Measurements from ENCODE around the gene TLN1. TPM values are rescaled to one million over a fixed set of nuclear protein-coding genes. Genes with fewer than 3 reads are reported as not detected.

TLN1 gene
- total and polyA plus RNA-seq, 4 donors, result 71.5 to 501 (median 262) TPM

DNA sequence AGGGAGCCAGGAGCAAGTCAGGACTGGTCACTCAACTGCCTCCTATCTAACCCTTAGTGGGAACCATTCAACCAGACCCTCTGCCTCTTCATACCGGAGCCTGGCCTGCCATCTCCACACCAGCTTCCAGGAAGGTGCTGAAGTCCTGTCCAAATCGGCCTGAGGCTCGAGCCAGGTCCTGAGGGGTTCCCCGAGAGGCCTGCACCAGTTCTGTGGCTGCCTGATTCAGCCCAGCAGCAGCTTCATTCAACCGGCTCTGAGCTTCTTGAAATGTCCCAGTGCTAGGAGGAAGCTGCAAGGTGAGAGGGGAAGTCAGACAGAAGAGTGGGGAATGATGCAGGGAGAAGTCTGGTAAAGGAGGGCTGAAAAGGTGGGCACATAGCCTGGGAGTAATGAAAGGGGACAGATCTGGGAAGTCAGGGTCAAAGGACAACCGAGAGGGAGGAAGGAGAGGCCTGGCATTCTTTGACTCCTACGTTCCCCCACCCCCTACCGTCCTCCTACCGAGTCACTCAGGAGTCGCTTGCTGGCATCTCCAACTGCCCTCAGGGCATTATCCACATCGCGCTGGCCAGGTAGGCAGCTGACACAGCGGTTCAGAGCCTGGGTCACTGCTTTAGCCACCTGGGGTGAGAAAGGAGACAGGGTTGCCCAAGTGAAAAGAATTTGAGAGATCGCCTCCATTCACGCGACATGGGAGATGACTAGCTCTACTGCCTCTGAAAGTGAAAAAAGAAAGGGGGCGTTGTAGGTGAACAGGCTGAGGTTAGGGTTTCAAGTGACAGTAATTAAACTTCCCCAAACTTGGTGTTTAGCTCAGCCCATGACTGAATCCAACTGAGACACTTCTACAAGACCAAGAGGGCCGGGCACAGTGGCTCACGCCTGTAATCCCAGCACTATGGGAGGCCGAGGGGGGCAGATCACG lies 20.2 kb downstream of the TLN1 start:
- TF ChIP-seq, protein P1, sequence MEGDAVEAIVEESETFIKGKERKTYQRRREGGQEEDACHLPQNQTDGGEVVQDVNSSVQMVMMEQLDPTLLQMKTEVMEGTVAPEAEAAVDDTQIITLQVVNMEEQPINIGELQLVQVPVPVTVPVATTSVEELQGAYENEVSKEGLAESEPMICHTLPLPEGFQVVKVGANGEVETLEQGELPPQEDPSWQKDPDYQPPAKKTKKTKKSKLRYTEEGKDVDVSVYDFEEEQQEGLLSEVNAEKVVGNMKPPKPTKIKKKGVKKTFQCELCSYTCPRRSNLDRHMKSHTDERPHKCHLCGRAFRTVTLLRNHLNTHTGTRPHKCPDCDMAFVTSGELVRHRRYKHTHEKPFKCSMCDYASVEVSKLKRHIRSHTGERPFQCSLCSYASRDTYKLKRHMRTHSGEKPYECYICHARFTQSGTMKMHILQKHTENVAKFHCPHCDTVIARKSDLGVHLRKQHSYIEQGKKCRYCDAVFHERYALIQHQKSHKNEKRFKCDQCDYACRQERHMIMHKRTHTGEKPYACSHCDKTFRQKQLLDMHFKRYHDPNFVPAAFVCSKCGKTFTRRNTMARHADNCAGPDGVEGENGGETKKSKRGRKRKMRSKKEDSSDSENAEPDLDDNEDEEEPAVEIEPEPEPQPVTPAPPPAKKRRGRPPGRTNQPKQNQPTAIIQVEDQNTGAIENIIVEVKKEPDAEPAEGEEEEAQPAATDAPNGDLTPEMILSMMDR (IDR thresholded peaks at IDR 0.05; ENCODE audit: control extremely low read depth, extremely low read depth), result no peak
- Histone ChIP-seq H3K27me3 (ENCODE audit: control insufficient read depth in 3 of 3, insufficient read depth in 3 of 3, low read length in 2 of 3) (no peaks in the 10 kb centered on the region), H3K36me3 (ENCODE audit: control insufficient read depth in 4 of 4, insufficient read depth in 4 of 4, low read length in 4 of 4) (peaks cover 39 to 75% (median 67%) of the 10 kb centered on the region in 4 donors), H3K9ac (ENCODE audit: insufficient read depth in 1 of 2, low read length in 2 of 2) (no peak overlapping the region), H3K4me1 (ENCODE audit: control insufficient read depth in 5 of 5, insufficient read depth in 5 of 5, low read length in 5 of 5) (no peaks in the 10 kb centered on the region), H3K27ac (ENCODE audit: low read depth in 1 of 2, low read length in 1 of 2) (no peak overlapping the region), H3K9me3 (ENCODE audit: control insufficient read depth in 4 of 4, insufficient read depth in 3 of 4, low read length in 3 of 4) (no peaks in the 10 kb centered on the region), H3K4me3 (no peak overlapping the region)
- ATAC-seq (ENCODE audit: insufficient read depth, low FRiP score) (no peak), DNase-seq (no peak)
- 88 to 94% methylated on average over 21 of the region's 21 CpGs for WGBS, 2 donors

DNA sequence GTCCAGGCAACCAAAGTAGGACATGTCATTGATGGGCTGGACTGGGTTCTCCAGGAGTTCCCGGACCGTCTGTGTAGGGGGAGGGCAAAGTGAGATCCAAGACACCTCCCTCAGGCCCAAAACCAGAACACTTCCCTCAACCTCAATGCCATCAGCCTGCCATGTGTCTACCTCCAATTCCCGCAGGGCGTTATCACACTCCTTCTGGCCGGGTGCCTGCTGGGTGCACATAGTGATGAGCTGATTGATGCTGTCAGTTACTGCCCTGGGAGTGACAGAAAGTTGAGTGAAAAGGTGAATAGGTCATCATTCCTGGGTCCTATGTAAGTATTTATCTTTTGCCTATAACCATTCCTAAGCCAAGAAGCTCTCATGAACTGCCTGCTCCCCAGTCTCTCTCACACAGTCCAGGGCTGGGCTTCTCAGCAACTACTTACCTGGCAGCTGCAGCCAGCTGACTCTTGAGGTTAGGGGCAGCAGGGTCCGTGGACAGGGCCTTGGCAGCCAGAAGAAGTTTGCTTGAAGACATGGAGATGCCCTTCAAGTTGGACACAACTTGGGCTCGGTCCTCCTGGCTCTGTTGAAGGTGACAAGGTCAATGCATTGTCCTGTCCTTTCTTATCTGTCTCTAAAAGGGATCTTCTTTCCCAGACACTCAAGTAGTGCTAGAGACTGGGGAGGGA lies 21.0 kb downstream of the TLN1 start:
- ATAC-seq (ENCODE audit: insufficient read depth, low FRiP score) (no peak), DNase-seq (no peak)
- H3K9ac ChIP-seq (ENCODE audit: insufficient read depth in 1 of 2, low read length in 2 of 2), result no peak overlapping the region
- H3K4me1 ChIP-seq (ENCODE audit: control insufficient read depth in 5 of 5, insufficient read depth in 5 of 5, low read length in 5 of 5), result no peaks in the 10 kb centered on the region
- H3K36me3 ChIP-seq (ENCODE audit: control insufficient read depth in 4 of 4, insufficient read depth in 4 of 4, low read length in 4 of 4), result peaks cover 41 to 75% (median 69%) of the 10 kb centered on the region in 4 donors
- TF ChIP-seq, protein P1 (IDR thresholded peaks at IDR 0.05; ENCODE audit: control extremely low read depth, extremely low read depth), result no peak
- H3K27ac ChIP-seq (ENCODE audit: low read depth in 1 of 2, low read length in 1 of 2), result no peak overlapping the region
- 85 to 91% methylated on average over 7 of the region's 7 CpGs for WGBS, 2 donors
- no peak overlapping the region for H3K4me3 ChIP-seq
- no peaks in the 10 kb centered on the region for H3K9me3 ChIP-seq (ENCODE audit: control insufficient read depth in 4 of 4, insufficient read depth in 3 of 4, low read length in 3 of 4)
- H3K27me3 ChIP-seq (ENCODE audit: control insufficient read depth in 3 of 3, insufficient read depth in 3 of 3, low read length in 2 of 3), result no peaks in the 10 kb centered on the region

DNA sequence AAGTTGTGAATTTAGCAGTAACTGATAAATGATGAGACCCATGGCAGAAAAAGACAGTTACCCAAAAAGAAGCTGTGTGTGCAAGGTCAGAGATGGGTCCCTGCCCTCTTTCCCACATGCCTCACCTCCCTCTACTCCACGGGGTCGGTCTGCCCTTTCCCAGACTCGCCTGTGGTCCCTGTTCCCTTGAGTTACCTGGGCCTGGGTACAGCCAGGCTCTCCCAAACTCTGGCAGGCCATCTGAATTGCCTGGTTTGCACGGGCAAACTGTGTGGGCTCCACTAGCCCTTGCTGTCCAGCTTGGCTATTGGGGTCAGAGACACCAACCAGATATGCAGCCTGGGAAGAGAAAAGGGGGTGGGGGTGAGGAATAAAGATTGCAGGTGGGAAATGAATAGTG lies 23.8 kb downstream of the TLN1 start:
- WGBS, 2 donors, result 95 to 96% methylated on average over 4 of the region's 4 CpGs
- Histone ChIP-seq H3K9ac (ENCODE audit: insufficient read depth in 1 of 2, low read length in 2 of 2) (no peak overlapping the region), H3K4me3 (no peak overlapping the region), H3K27ac (ENCODE audit: low read depth in 1 of 2, low read length in 1 of 2) (no peak overlapping the region), H3K4me1 (ENCODE audit: control insufficient read depth in 5 of 5, insufficient read depth in 5 of 5, low read length in 5 of 5) (no peaks in the 10 kb centered on the region), H3K36me3 (ENCODE audit: control insufficient read depth in 4 of 4, insufficient read depth in 4 of 4, low read length in 4 of 4) (peaks cover 35 to 77% (median 69%) of the 10 kb centered on the region in 4 donors), H3K9me3 (ENCODE audit: control insufficient read depth in 4 of 4, insufficient read depth in 3 of 4, low read length in 3 of 4) (no peaks in the 10 kb centered on the region), H3K27me3 (ENCODE audit: control insufficient read depth in 3 of 3, insufficient read depth in 3 of 3, low read length in 2 of 3) (no peaks in the 10 kb centered on the region)
- ATAC-seq (ENCODE audit: insufficient read depth, low FRiP score) (no peak), DNase-seq (no peak)
- TF ChIP-seq, protein P1 (IDR thresholded peaks at IDR 0.05; ENCODE audit: control extremely low read depth, extremely low read depth), result no peak
